Ovary (tissue), 9 donors: ENCODE data around the gene MAIP1. TPM values are rescaled to one million over a fixed set of nuclear protein-coding genes. Genes with fewer than 3 reads are reported as not detected.

Experiments
- DNase-seq, 5 donors: peaks; one replicate each; pipeline ENCODE4 v3.0.0-alpha.2; 2019 to 2020
- H3K27ac ChIP-seq, 2 donors: fragments of 200-600 bp; one replicate each; pipeline versions ENCODE4 v1.5.1 to v1.8.0; 2019 to 2022
- H3K27me3 ChIP-seq: fragments of 200-600 bp; one replicate; pipeline ENCODE4 v1.8.0; 2022
- H3K36me3 ChIP-seq: fragments of 200-600 bp; sonication (generic); one replicate; pipeline ENCODE4 v1.5.1; 2019
- H3K4me1 ChIP-seq: one replicate; pipeline ENCODE4 v1.8.1; 2013; ENCODE audit warnings: mild to moderate bottlenecking, moderate library complexity; ENCODE audit not compliant: insufficient read depth
- H3K4me3 ChIP-seq: fragments of 200-600 bp; sonication (generic); one replicate; pipeline ENCODE4 v1.5.1; 2017
- H3K9me3 ChIP-seq, 2 donors: fragments of 200-600 bp in 1 of 2; sonication (generic) in 1 of 2; one replicate each; pipeline versions ENCODE4 v1.5.1 to v1.8.1; 2013 to 2019; ENCODE audit warnings: mild to moderate bottlenecking in 1 of 2, moderate library complexity in 1 of 2
- CTCF ChIP-seq, 3 donors: fragments of 450-650 bp in 2 of 3; fragments of 200-600 bp in 1 of 3; IDR thresholded peaks; one replicate each; pipeline versions ENCODE4 v1.5.1 to v1.8.0; 2016 to 2022; ENCODE audit warnings: antibody characterized with exemption in 3 of 3, mild to moderate bottlenecking in 1 of 3
- EP300 ChIP-seq: sonication (generic); formaldehyde crosslinking; IDR thresholded peaks from one replicate; pipeline ENCODE4 v1.6.1; 2017; ENCODE audit warnings: antibody characterized with exemption
- POLR2A ChIP-seq: fragments of 450-650 bp; IDR thresholded peaks from one replicate; pipeline ENCODE4 v1.6.1; 2017; ENCODE audit warnings: antibody characterized with exemption, mild to moderate bottlenecking, moderate library complexity
- WGBS, 3 donors: extraction: QIAGEN DNeasy Blood & Tissue Kit in 1 of 3; methylation state at CpG; one replicate each; pipeline versions ENCODE4 v1.1.5 to v1.1.7; 2013 to 2017; 5-methylcytosine and 5-hydroxymethylcytosine counted together
- intact Hi-C, 4 donors: fragments of 100-400 bp; cut with DNase I; formaldehyde crosslinking; loops; one replicate each; pipeline versions ENCODE4 v1.11.0 to v1.15.1; 2022 to 2023
- polyA plus RNA-seq, 2 donors: library from polyadenylated mRNA; stranded (reverse); fragments of 200-250 nt in 1 of 2; fragments of 350-450 nt in 1 of 2; fragmentation: Illumina TruSeq in 1 of 2; extraction: RNeasy Lipid Tissue Mini Kit (QIAGEN cat#74804) in 1 of 2; gene quantifications; one replicate each; pipeline ENCODE4 v1.2.3, GENCODE V29; 2013 to 2014
- total RNA-seq, 7 donors: library from RNA; depleted of rRNA in 2 of 7; stranded (reverse); fragments of >200 nt in 2 of 7; fragmentation: NEBNext Ultra II Directional in 3 of 7; extraction: Animal tissue kit (Norgen Biotek cat#: 25700) in 3 of 7; gene quantifications; one replicate each; pipeline versions ENCODE4 v1.1.0 to v1.2.4, GENCODE V29; 2016 to 2023
- donor health status: DM: no; HTN: no; CAD: no; lungs with moderate emphysema.
- donor health status: DM: no; HTN: no; CAD: no.
- donor health status: Bipolar disorder and iron deficiency.
- donor health status: DM: yes; HTN: yes; CAD: no.
- donor health status: DM: no; HTN: no; CAD: no.
- donor health status: DM: yes; HTN: yes; CAD: no.

Gene MAIP1
- total and polyA plus RNA-seq, 9 donors, result 10.7 to 18.3 (median 13.4) TPM

- intact Hi-C loops, result no loop called here
- Histone ChIP-seq H3K27ac (no peak overlapping the region), H3K9me3 (no peaks in the 10 kb centered on the region), H3K36me3 (no peaks in the 10 kb centered on the region), H3K27me3 (no peaks in the 10 kb centered on the region), H3K4me1 (no peaks in the 10 kb centered on the region), H3K4me3 (no peak overlapping the region)
- TF ChIP-seq EP300, result no peak
- TF ChIP-seq POLR2A, result no peak
- no peak for TF ChIP-seq CTCF (IDR thresholded peaks at IDR 0.05)
- no peak for DNase-seq
Measured at GRCh38 chr2:200005675-200006074, 50.3 kb downstream of the MAIP1 start.

DNA sequence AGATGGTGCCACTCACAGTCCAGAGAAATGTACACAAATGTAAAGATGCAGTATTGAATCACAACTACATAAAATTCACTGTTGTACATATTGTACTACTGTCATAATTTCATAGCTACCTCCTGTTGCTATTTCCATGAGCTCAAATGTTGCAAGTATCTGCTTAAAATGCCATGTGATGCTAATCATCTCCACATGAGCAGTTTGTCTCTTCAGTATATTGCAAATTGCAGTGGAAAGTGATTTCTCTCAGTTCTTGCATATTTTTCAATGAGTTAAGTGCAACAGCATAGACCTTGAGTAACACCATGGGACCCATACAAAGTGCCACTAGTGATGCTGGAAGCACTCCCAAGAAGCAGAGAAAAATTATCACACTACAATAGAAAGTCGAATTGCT lies 51.9 kb downstream of the MAIP1 start:
- intact Hi-C loops, result no loop called here
- Histone ChIP-seq H3K36me3 (no peaks in the 10 kb centered on the region), H3K27ac (no peak overlapping the region), H3K9me3 (no peaks in the 10 kb centered on the region), H3K4me3 (no peak overlapping the region), H3K4me1 (no peaks in the 10 kb centered on the region), H3K27me3 (no peaks in the 10 kb centered on the region)
- no peak for DNase-seq
- WGBS, 3 donors, result 72 to 94% (median 93%) methylated on average over 1 of the region's 1 CpG
- TF ChIP-seq EP300, result no peak

- DNase-seq, result no peak
- intact Hi-C loops, result no loop called here
- Histone ChIP-seq H3K9me3 (no peaks in the 10 kb centered on the region), H3K4me1 (no peaks in the 10 kb centered on the region), H3K4me3 (no peak overlapping the region), H3K36me3 (no peaks in the 10 kb centered on the region), H3K27ac (no peak overlapping the region), H3K27me3 (no peaks in the 10 kb centered on the region)
- 93 to 98% (median 96%) methylated on average over 1 of the region's 1 CpG for WGBS, 3 donors
- TF ChIP-seq POLR2A (no peak), CTCF (IDR thresholded peaks at IDR 0.05) (no peak), EP300 (no peak)
Measured at GRCh38 chr2:200012401-200012800, 57.0 kb downstream of the MAIP1 start.

Other genes with a start within 250 kb of the MAIP1 start
- gene FTCDNL1, start 104.4 kb upstream of the MAIP1 start, total RNA-seq, result 1 to 10 TPM in 6 of 7 donors, under 1 TPM in 1; 0.87 to 3.4 (median 2.1) TPM
- gene FTCDNL1, start 104.4 kb upstream of the MAIP1 start, polyA plus RNA-seq, result 1 to 10 TPM in 1 of 2 donors, under 1 TPM in 1; 0.56 to 3.2 TPM
- 10 to 100 TPM in 3 of 7 donors, 1 to 10 TPM in 4; 7.5 to 12.6 (median 9.9) TPM for gene C2orf69, start 44.3 kb upstream of the MAIP1 start, total RNA-seq
- gene C2orf69, start 44.3 kb upstream of the MAIP1 start, polyA plus RNA-seq, result 1 to 10 TPM; 4.4 to 4.8 TPM
- 1 to 10 TPM; 4.4 to 7.5 (median 5.7) TPM for gene TYW5, start 91 bp upstream of the MAIP1 start, total RNA-seq
- gene TYW5, start 91 bp upstream of the MAIP1 start, polyA plus RNA-seq, result 1 to 10 TPM; 2.8 to 5.8 TPM